Measurements from ENCODE around the gene FAM83F.
"Not testable (repeated sequence)": the region's sequence is repeated elsewhere in the genome, so short reads cannot be mapped to it uniquely, and the experiment has no call there.

Gene FAM83F

DNA sequence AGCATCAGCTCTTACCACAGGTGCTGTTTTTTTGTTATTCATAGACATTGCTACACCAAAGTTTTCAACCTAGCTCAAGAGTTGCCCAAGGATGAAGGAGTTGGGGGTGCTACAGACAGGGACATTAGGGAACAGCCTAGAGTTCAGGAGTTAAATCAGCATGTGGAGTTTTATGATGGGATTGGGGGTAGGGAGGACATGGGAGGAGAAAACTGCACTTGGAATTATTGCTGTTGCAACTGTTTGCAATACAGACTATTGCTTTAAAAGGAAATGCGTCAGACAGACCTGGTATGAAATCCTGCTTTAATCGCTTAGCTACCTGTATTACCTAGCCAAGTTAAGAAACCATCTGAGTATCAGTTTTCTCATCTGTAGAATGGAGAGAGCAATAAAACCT is 28.3 kb upstream of the FAM83F start:
- DNase-seq = no peak

DNA sequence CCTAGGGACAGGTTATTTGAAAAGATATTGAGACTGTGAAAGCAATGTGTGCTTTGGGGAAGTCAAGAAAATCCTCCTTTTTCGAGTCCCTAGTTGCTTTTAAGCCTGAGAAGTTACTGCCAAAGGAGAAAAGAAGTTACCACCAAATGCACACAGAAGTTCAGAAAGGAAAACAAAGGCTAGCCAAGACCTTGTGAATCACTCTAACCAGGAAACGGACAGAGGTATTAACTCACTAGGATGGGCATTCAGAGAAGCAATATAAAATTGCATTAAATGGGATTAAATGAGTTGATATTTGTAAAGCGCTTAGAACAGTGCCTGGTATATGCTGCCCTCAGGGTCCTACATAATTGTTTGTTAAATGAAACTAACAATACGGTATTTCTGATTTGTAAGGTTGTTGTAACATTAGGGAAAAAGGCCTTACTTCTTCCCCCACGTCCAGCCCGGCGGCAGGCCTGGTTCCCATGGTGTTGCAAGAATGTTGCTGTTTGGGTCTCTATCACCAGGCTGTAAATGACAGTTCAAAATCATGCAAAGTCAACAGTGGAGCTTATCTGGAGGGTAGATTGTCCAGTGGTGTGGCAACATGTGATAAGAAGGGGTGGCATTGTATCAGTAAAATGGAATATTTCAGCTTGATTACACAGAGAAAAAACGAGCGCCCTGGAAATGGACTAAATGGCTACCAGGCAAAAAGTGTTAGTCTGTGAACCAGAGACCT is 27.5 kb upstream of the FAM83F start:
- DNase-seq = no peak

DNA sequence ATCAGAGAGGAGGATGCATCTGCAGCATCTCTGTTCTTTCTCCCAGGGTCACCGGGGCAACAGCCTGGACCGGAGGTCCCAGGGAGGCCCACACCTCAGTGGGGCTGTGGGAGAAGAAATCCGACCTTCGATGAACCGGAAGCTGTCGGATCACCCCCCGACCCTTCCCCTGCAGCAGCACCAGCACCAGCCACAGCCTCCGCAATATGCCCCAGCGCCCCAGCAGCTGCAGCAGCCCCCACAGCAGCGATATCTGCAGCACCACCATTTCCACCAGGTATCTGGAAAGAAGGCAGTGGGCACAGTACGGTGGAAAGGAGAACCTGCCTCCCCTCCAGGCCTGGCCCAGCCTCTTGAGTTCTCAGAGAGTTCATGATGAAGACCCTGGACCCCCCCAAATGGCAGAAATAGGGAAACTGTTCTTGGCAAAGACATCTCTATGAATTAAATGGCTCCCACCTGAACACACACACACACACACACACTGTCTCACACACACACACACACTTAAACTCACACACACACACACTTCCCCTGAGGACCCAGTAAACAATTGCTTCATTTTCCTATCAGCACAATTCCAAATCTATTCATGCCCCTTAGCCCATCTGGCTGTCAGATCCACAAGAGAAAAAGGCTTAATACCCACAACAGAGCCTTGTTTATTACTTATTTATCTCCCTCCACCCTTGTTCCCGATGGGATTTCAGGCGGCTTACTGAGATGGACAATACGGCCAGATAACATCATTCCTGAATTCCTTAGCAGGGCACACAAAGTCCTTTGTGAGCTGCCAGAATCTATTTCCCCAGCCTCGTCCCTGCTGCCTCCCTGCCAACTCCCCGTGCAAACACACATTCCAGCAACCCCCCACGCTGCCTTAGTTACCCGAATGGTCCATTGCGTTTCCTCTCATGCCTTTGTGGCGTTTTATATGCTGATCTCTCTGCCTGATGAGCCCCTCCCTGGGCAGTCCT is 26.5 kb upstream of the FAM83F start:
- no peak for DNase-seq

DNA sequence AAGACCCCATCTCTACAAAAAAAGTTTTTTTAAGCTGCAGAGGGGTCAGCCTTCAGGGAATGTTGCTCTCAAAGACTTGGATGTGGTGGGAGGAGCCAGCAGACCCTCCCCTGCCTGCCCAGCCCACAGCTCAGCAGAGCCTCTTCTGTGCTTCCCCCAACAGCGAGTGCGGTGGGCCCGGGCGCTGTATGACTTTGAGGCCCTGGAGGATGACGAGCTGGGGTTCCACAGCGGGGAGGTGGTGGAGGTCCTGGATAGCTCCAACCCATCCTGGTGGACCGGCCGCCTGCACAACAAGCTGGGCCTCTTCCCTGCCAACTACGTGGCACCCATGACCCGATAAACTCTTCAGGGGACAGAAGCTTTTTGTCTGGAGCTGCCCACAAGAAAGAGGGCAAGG is 24.0 kb upstream of the FAM83F start:
- DNase-seq = no peak

DNA sequence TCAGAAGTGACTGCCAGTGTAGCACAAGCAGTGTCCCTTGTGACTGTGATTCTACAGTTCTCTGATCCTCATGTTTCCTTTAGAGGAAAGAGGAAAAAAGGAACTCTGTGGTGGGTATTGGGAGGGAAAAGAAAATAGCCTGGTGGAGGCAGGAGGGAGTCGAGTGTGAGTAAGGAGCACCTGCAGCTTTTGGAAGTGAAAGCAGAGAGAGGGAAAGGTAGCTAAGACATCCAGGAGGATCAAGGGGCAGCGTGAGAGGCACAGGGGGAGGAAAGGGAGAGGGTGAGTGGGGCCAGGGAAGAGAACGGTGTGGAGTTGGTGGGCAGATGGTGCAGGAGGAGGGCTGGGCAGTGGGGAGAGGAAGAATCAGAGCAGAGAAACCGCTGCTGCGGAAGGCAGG is 22.1 kb upstream of the FAM83F start:
- DNase-seq = no peak

DNA sequence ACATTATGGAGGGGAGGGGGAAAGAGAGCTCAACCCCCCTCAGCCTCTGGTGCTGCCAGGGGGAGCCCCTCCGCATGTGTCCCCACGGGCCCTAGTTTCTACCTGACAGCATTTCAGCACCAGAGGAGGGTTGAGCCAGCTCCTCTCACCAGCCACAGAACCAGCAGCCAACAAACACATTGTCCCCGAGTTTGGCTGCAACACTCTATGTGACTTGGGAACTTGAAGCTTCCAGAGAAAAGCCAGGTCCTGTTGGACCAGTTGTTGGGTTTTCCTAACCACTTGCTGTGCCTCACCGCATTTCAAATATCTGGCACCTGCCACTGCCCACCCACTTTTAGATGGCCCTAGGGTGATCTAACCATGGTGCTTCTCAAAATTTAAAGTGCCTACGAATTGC is 21.1 kb upstream of the FAM83F start:
- no peak for DNase-seq

DNA sequence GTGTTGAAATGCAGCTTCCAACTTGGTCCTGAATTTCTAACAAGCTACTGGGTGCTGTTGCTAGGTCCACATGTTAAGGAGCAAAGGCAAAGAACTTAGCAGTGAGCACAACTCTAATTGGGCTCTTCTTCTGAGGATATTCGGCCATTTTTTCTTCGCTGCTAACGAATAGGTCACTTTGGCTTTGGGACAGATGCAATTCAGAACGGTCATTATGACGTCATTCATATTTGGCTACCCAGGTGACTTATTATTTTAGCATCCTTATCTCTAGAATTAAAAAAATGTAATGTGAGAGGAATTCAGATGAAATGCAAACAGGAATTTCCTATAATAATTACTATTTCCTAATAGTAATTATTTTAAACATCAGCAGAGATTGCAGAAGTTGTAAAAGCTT is 20.7 kb upstream of the FAM83F start:
- DNase-seq = no peak

DNA sequence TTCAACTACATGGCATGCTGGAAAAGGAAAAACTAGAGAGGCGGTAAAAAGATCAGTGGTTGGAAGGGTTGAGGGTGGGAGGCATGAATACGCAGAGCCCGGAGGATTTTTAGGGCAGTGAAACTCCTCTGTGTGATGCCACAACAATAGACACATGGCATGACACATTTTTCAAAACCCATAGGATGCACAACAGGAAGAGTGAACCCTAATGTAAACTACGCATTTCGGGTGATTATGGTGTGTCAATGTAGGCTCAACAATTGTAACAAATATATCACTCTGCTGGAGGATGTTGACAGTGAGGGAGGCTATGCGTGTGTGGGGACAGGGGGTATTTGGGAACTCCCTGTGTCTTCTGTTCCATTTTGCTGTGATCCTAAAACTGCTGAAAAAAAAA is 15.7 kb upstream of the FAM83F start:
- DNase-seq = no peak

DNA sequence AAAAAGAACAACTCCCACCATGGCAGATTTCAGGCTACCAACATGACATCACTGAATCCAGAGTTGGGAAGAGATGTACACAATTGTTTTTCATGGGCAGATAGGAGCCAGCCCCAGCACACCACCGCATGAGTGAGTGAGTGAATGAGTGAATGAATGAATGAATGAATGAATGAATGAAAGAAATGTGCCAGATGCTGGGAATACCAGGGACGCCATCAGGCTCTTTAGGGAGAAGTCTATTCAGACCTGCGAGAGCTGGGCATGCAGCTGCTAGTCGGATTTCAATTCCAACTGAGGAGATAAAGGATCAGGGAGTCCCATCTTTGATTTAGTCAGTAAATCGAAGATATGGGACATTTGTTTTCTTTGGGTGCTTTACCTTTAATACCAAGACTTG is 15.3 kb upstream of the FAM83F start:
- DNase-seq = no peak

DNA sequence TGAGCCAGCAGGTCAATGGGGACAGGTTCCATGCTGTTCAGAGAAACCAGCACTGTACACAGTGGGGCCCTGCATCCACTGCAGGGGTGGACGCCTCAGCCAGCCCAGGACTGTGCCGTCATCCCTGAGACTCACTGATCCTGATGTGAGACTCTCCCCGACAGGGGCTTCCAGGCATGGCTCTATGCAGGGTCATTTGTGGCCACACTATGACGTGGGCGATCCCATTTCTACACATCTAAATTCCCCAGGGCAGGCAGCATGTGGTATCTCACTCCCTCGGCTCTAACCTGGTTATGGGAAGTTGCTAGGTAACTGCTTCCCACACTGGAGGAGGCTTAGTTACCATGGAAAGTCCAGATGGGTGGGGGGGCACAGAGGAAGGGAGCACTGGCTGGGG is 14.2 kb upstream of the FAM83F start:
- no peak for DNase-seq

DNA sequence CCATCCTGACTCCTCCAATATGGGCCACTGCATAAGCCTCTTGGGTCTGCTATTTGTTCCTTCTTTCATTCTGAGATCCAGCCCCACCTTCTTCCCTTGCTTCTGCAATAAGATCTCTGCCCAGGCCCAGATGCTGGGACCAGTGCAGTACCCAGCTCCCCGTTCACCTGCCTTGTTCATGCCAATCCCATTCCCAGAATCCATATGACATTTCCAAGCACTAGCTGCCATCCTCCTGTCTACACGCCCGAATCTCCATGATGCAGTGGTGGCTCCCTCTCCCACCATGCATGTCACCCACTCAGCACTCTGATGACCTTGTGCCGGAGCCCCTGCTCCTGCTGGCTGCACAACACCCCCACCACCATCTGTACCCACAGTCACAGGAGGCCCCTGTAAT is 11.4 kb upstream of the FAM83F start:
- no peak for DNase-seq

DNA sequence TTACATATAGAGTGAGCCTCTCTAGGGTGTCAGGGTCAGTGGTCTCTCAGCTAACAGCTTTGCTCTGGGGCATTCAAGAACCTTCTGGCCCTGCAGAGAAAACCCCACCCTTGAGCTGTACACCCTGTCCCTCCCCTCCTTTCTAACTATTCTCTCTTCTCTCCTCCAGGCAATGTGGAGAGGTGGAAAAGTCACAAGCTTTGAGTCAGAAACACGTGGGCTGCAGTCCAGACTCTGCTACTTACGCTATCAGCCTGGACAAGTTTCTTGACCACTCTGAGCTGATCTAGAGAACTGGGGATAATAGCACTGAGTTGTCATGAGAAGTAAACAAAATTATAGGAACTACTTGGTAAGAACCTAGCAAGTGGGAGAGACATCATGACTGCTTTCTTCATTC is 10.7 kb upstream of the FAM83F start:
- no peak for DNase-seq

DNA sequence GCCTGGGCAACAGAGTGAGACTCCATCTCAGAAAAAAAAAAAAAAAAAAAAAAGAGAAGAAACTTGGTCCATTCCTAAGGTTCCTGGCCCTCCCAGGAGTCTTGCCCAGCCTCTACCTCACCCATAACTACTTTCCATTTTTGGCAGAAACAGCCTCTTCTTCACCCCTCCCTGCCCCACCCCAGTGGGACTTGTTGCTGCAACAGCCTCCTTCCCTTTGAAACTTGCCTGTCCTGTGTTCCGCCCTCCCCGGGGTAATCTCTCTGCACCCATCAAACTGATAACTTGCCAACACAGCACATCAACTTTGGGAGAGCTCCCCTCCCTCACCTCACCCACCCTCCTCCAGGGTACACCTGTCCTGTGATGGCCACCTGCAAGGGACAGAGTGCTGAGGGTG is 10.0 kb upstream of the FAM83F start:
- no peak for DNase-seq

DNA sequence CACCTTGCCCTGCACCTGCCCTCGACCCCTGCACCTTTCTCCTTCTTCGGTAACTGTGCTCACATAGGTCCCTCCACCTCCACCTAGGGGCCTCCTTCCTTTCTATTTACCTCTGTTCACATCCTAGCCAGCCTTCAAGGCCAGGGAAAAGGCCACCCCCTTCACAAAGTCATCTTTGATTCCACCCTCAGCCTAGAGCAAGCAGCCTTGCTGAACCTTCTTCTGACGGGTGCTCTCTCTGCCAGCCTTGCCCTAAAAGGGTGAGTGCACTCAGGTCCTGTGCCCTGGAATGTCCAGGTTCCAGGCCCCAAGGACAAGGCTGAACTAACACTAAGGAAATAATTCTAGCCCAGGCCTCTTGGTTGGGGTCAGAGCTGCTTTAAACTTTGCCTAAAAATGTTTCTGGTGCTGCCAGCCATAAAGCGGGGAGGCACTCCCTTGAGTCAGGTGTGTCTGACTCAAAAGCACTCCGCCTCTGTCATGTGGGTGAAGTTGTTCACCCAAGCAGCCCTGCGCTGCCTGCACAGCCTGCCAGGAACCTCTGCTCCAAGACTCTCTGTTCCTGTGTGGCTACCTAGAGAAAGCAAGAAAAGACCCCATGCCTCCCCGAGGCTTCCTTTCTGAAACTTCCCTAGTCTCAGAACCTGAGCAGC is 9.2 kb upstream of the FAM83F start:
- no peak for DNase-seq

DNA sequence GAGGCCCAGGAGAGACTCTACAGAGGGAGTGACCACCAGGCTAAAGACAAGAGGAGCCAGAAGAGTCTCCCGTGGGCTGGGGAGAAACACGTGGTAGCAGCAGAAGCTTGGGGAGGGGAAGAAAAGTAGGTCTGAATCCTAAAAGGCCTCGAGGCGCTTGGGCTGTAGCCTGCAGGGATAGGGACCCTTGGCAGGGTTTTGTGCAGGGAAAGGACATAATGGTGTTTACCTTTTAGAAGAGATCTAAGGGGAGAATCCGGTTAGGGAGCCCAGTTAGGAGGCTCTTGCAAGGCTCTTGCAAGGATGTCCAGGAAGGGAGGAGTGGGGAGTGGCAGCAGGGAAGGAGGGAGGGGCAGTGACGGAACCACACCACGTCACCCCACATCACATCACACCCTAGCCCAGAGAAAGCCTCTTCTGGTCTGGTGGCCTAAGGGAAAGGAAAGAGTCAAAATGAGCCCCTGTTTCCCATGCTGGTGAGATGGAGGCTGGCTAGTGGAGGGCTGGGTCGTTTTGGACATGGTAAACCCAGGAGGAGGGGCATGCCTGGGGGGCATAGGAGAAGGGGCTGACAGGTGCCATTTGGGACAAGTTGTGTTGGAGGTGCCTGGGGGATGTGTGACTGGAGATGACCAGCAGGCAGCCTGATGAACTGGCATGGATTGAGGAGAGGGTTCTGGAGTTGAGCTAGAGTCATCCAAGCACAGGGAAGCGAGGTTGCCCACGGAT is 6.2 kb upstream of the FAM83F start:
- no peak for DNase-seq

DNA sequence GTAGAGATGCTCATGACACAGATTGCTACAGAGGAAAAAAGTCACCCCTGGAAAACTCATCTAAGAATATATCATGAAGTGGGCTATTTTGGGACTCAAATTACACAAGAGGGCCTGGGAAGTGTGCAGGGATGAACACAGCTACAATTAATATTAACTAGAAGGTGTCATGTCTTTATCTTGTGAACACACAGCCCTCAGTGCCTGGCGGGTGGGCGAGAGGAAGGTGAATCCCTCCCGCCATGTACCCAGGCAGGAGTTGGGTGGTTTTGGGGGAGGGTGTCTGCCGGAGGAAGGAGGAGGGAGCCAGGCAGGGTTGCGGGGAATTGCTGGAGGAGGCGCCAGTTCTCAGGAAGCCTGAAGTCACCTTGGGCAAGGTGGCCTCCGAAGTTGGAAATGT is 5.1 kb upstream of the FAM83F start:
- DNase-seq = no peak

DNA sequence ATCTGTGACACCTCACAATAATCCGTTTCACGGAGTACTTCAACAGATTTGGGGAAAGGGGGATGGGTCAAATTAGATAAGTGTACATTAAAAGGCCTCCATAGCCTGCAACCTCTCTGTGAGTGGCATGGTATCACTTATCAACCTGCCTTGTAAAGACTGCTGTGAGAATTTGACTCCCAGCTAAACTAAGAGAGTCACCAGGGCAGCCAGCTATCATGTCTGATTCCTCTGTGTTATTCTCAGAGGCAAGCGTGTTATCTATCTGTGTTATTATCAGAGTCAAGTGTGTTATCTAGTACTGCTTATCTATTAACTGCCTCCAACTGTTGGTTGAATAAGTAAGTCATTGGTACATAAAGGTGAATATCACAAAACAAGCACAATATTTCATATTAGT is 4.1 kb upstream of the FAM83F start:
- no peak for DNase-seq

DNA sequence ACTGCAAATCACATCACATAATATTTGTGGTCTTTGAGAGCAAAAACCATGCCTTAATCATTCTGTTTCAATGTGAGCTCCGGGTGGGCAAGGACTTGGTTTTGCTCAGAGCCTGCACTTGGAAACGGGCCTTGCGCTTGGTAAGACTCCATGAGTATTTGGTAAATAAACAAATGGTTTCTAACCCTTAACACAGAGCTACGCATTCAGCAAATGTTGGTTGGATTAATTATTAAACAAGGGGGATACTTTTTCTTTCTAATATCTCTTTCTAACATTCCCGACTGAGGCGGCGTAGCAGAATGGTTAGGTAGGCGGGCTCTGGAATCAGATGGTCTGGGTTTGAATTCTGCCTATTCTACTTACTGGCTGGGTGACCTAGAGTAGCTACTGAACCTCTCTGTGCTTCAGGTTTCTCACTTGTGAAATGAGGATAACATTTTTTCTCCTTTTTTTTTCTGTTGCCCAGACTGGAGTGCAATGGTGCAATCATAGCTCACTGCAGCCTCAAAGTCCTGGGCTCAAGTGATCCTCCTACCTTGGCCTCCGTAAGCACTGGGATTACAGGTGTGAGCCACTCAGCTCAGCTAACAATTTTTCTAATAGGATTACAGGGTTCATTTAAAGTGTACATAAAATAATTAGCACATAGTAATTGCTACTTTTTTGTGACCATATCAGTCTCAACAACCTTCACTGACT is 3.4 kb upstream of the FAM83F start:
- DNase-seq = no peak

DNA sequence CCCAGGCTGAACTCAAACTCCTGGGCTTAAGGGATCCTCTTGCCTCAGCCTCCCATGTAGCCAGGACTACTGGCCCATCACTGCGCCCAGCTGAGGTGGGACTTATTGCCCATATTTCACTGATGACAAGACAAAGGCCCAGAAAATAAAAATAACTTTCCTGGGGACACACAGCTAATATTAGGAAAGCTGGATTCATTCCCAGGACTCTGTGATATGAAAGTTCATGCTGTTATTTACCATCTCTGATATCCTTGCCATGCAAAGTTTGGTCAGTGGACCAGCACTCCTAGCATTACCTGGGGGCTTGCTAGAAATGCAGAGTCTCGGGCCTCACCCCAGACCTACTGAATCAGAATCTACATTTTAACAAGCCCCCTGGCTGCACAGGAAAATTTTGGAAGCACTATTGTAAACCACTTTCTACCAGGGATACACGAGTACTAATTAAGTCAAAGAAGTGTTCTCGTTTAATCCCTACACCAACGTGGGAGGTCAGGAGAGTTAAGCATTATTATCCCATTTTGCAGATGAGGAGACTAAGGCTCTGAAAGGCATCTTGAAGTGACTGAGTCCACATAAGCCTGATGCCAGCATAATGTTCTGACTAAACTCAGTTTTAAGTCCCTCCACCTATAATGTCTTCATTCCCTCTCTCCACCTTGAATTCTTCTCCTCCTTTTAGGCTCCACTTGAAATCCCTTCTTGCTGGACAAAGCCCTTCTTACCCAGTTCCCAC is 2.5 kb upstream of the FAM83F start:
- no peak for DNase-seq

DNA sequence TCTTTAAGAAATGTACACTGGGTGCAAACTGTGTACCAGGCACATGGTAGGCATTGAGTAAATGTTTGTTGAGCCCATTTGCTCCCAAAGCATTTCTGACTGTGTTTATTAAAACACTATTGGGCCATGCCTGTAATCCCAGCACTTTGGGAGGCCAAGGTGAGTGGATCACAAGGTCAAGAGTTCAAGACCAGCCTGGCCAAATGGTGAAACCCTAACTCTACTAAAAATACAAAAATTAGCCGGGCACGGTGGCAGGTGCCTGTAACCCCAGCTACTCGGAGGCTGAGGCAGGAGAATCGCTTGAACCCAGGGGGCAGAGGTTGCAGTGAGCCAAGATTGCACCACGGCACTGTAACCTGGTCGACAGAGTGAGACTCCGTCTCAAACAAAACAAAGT is 1.9 kb upstream of the FAM83F start:
- DNase-seq = not testable (repeated sequence)

DNA sequence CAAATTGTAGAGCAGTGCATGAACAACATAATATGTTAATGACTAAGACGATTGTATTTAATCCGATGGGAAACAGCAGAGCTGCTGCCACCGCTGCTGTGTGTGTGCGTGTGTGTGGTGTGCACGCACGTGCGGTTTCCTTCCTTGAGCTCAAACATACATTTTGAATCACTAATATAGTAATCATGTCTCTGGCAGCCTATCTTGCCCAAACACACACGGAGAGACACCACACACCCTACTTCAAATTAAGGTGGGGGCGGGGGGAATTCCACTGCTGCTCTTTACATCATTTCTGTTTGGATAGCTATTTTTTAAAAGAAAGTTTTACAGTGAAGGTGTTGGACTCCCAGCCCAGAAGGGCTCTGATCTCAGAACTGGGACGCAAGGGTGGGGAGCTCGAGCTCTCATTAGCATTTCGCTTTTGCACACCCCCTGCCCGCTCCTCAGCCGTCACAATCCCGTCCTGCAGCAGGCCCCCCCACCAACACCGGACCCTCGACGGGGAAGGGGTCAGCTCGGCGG is 651 bp upstream of the FAM83F start:
- DNase-seq = peak; percentile 15

All from stimulated activated naive CD4-positive, alpha-beta T cell treated with Interleukin-2 at 50 U/mL for 16 hours (primary cell).